ENCODE data around the gene ABTB1. TPM values are rescaled to one million over a fixed set of nuclear protein-coding genes. Genes with fewer than 3 reads are reported as not detected.

Gene ABTB1
- polyA plus RNA-seq, 1 donor from 2014 or later, result 2.0 TPM

GRCh38 chr3:127693336-127693843 lies 20.6 kb downstream of the ABTB1 start:
- no peaks in the 10 kb centered on the region for H3K9me2 ChIP-seq (ENCODE audit: insufficient read depth, low read length)
- H3K4me2 ChIP-seq (ENCODE audit: low read length), result no peak overlapping the region
- H3K79me2 ChIP-seq (replicated peaks; ENCODE audit: insufficient read depth, low read length), result no peaks in the 10 kb centered on the region
- no peak overlapping the region for H3K4me3 ChIP-seq (ENCODE audit: low read length)
- TF ChIP-seq RAD21 (conservative IDR thresholded peaks at IDR 0.05), result no peak
- no peak for TF ChIP-seq SMC3 (conservative IDR thresholded peaks at IDR 0.05; ENCODE audit: poor library complexity)
- no peak for TF ChIP-seq MXI1 (conservative IDR thresholded peaks at IDR 0.05; ENCODE audit: poor library complexity, severe bottlenecking)
- TF ChIP-seq, protein P1, sequence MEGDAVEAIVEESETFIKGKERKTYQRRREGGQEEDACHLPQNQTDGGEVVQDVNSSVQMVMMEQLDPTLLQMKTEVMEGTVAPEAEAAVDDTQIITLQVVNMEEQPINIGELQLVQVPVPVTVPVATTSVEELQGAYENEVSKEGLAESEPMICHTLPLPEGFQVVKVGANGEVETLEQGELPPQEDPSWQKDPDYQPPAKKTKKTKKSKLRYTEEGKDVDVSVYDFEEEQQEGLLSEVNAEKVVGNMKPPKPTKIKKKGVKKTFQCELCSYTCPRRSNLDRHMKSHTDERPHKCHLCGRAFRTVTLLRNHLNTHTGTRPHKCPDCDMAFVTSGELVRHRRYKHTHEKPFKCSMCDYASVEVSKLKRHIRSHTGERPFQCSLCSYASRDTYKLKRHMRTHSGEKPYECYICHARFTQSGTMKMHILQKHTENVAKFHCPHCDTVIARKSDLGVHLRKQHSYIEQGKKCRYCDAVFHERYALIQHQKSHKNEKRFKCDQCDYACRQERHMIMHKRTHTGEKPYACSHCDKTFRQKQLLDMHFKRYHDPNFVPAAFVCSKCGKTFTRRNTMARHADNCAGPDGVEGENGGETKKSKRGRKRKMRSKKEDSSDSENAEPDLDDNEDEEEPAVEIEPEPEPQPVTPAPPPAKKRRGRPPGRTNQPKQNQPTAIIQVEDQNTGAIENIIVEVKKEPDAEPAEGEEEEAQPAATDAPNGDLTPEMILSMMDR (IDR thresholded peaks at IDR 0.05; ENCODE audit: poor library complexity, severe bottlenecking), result no peak
- no peak for TF ChIP-seq POLR2AphosphoS5 (IDR thresholded peaks at IDR 0.05)
- TF ChIP-seq REST (IDR thresholded peaks at IDR 0.05; ENCODE audit: borderline replicate concordance), result no peak
- TF ChIP-seq EP300 (conservative IDR thresholded peaks at IDR 0.05; ENCODE audit: poor library complexity, severe bottlenecking), result no peak
- TF ChIP-seq EZH2 (IDR thresholded peaks at IDR 0.05; ENCODE audit: borderline replicate concordance, insufficient read depth, low read length, poor library complexity, severe bottlenecking), result no peak
- no peak for TF ChIP-seq TAF1 (IDR thresholded peaks at IDR 0.05; ENCODE audit: low read depth)
- no peak overlapping the region for H3K27ac ChIP-seq (ENCODE audit: low read length)
- H3K36me3 ChIP-seq (ENCODE audit: insufficient read depth, low read length), result no peaks in the 10 kb centered on the region
- no peaks in the 10 kb centered on the region for H3K27me3 ChIP-seq (ENCODE audit: insufficient read depth, low read depth, low read length)
- no peaks in the 10 kb centered on the region for H3K9me3 ChIP-seq (ENCODE audit: low read length)
- H4K20me1 ChIP-seq (ENCODE audit: insufficient read depth), result no peaks in the 10 kb centered on the region
- no peaks in the 10 kb centered on the region for H3F3A ChIP-seq (ENCODE audit: insufficient read depth, low read length, poor library complexity, severe bottlenecking)
- no peak overlapping the region for H2AFZ ChIP-seq (ENCODE audit: low read depth, low read length)
- no peak overlapping the region for H3K9ac ChIP-seq (ENCODE audit: low read length)

DNA sequence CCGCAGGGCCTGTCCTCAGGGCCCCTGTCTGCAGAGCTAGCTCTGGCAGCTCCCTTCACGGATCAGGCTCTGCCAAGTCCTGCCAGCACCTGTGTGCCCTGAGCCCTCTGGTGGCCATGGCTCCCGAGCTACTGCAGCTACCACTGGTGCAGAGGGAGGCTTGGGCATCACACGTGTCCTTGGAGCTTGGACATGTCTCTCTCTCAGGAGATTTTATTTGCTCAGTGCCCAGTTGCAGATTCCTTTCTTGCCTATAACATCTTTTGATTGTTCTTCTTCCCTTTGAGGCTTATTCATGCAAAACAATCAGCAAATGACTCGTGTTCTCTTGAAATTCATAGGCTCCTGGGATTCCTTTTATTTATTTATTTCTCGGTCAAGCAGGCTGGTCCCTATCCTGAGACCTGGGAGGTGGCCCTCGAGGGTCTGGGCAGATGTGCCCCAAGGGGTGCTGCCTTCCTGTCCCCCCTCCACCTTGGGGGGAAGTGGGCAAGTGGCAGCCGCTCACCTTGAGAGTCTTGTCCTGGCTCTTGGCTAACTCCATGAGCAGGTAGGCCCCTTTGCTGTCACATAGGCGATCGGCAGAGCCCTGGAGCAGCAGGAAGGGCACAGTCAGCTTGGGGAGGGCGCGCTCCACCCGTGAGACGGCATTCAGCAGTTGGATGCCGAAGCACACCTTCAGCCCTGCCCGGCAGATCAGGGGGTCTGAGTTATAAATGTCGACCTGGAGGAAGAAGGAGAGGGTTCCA lies 21.9 kb downstream of the ABTB1 start:
- no peaks in the 10 kb centered on the region for H4K20me1 ChIP-seq (ENCODE audit: insufficient read depth)
- H3K9me2 ChIP-seq (ENCODE audit: insufficient read depth, low read length), result no peaks in the 10 kb centered on the region
- H3K4me3 ChIP-seq (ENCODE audit: low read length), result no peak overlapping the region
- H3K9ac ChIP-seq (ENCODE audit: low read length), result no peak overlapping the region
- no peaks in the 10 kb centered on the region for H3K79me2 ChIP-seq (replicated peaks; ENCODE audit: insufficient read depth, low read length)
- no peaks in the 10 kb centered on the region for H3F3A ChIP-seq (ENCODE audit: insufficient read depth, low read length, poor library complexity, severe bottlenecking)
- no peaks in the 10 kb centered on the region for H3K36me3 ChIP-seq (ENCODE audit: insufficient read depth, low read length)
- H3K4me2 ChIP-seq (ENCODE audit: low read length), result no peak overlapping the region
- H3K9me3 ChIP-seq (ENCODE audit: low read length), result no peaks in the 10 kb centered on the region
- H2AFZ ChIP-seq (ENCODE audit: low read depth, low read length), result no peak overlapping the region
- H3K27me3 ChIP-seq (ENCODE audit: insufficient read depth, low read depth, low read length), result no peaks in the 10 kb centered on the region
- H3K27ac ChIP-seq (ENCODE audit: low read length), result no peak overlapping the region
- no peak for TF ChIP-seq SMC3 (conservative IDR thresholded peaks at IDR 0.05; ENCODE audit: poor library complexity)
- TF ChIP-seq EP300 (conservative IDR thresholded peaks at IDR 0.05; ENCODE audit: poor library complexity, severe bottlenecking), result no peak
- no peak for TF ChIP-seq REST (IDR thresholded peaks at IDR 0.05; ENCODE audit: borderline replicate concordance)
- TF ChIP-seq, protein P1 (IDR thresholded peaks at IDR 0.05; ENCODE audit: poor library complexity, severe bottlenecking), result no peak
- TF ChIP-seq TAF1 (IDR thresholded peaks at IDR 0.05; ENCODE audit: low read depth), result no peak
- no peak for TF ChIP-seq POLR2AphosphoS5 (IDR thresholded peaks at IDR 0.05)
- TF ChIP-seq MXI1 (conservative IDR thresholded peaks at IDR 0.05; ENCODE audit: poor library complexity, severe bottlenecking), result no peak
- TF ChIP-seq EZH2 (IDR thresholded peaks at IDR 0.05; ENCODE audit: borderline replicate concordance, insufficient read depth, low read length, poor library complexity, severe bottlenecking), result no peak
- no peak for TF ChIP-seq RAD21 (conservative IDR thresholded peaks at IDR 0.05)
